GF-D8 (cell line): ENCODE data around the gene DEFB131A.
"Not testable (repeated sequence)": the region's sequence is repeated elsewhere in the genome, so short reads cannot be mapped to it uniquely, and the experiment has no call there.

Experiments
- DNase-seq: peaks from one replicate; lab custom pipeline; 2025; lab: John Stamatoyannopoulos, UW

DEFB131A gene

GRCh38 chr4:9494256-9495035, 50.2 kb downstream of the DEFB131A start:
- not testable (repeated sequence) for DNase-seq

GRCh38 chr4:9495443-9495842, 51.2 kb downstream of the DEFB131A start:
- DNase-seq = not testable (repeated sequence)

GRCh38 chr4:9497575-9498467, 53.6 kb downstream of the DEFB131A start:
- DNase-seq = not testable (repeated sequence)

DNA sequence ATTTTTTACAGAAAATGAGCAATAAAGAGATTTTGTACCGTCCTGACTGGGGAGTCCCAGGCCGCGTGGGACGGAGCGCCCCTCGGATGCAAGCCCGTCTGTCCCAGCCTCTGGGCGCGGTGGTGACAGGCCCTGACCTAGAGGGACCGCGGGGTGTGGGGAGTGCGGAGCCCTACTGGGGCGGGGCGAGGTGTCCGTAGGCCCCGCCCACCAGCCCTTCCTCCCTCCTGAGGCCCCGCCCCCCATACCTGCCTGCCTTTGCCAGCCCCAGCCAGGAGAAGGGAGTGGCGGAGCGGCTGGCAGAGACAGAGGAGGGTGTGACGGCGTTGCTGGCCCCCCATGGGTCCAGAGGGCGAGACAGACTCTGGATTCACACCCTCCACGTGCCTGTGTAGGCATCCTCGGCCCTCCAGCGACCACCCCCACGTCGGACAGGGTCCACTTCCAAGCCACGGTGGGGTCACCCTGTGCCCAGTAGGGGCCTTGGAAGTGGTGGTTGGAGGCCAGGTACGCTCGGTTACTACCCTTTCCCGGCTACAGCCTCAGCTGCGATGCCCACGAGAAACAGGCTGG, 54.3 kb downstream of the DEFB131A start:
- not testable (repeated sequence) for DNase-seq

DNA sequence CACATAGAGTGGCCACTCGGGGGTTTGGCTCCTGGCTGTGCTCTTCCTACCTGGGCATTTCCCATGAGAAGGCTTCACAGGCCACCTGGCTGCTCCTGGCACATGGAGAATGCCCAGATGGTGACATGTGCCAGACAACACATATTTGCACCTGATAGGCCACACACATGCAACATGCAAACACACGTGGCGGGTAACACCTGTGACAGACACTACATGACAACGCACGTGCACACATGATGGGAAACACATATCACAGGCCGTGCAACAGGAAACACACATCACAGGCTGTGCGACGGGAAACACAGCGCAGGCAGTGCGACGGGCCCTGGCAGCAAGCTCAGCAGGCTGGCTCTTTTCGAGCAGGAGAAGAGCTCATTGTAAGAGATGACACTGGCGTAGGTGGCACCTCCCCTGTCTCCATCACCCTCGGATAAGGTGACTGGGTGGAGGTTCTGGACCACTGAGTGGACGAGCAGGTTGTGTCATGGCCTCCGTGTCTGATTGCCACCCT, 55.8 kb downstream of the DEFB131A start:
- DNase-seq = not testable (repeated sequence)
